HG02885 (cell line): ENCODE measurements around the gene RUNX3.

Experiments
- ATAC-seq: cut with Tn5 transposase; IDR thresholded peaks from one replicate; pipeline ENCODE4 v1.9.1; 2021; ENCODE audit warnings: mild to moderate bottlenecking; ENCODE audit not compliant: unreplicated experiment, poor library complexity

RUNX3 gene

GRCh38 chr1:24931468-24932231, 1.6 kb upstream of the RUNX3 start:
- ATAC-seq = no peak

GRCh38 chr1:24931146-24931467, 1.0 kb upstream of the RUNX3 start:
- ATAC-seq = no peak

GRCh38 chr1:24929398-24930259, 447 bp downstream of the RUNX3 start:
- ATAC-seq = peak; percentile 19

GRCh38 chr1:24928689-24929397, 1.2 kb downstream of the RUNX3 start:
- ATAC-seq = no peak

GRCh38 chr1:24927988-24928688, 1.9 kb downstream of the RUNX3 start:
- no peak for ATAC-seq

- no peak for ATAC-seq
Measured at GRCh38 chr1:24927473-24927872, 2.6 kb downstream of the RUNX3 start.

- ATAC-seq = no peak
Measured at GRCh38 chr1:24926563-24927249, 3.4 kb downstream of the RUNX3 start.

GRCh38 chr1:24925963-24926362, 4.1 kb downstream of the RUNX3 start:
- no peak for ATAC-seq

GRCh38 chr1:24925082-24925779, 4.8 kb downstream of the RUNX3 start:
- no peak for ATAC-seq

GRCh38 chr1:24923485-24924113, 6.5 kb downstream of the RUNX3 start:
- ATAC-seq = peak; percentile 35

- no peak for ATAC-seq
Measured at GRCh38 chr1:24921938-24922662, 8.0 kb downstream of the RUNX3 start.

- no peak for ATAC-seq
Measured at GRCh38 chr1:24921412-24921811, 8.7 kb downstream of the RUNX3 start.

GRCh38 chr1:24920533-24920925, 9.5 kb downstream of the RUNX3 start:
- no peak for ATAC-seq

GRCh38 chr1:24919791-24920532, 10.1 kb downstream of the RUNX3 start:
- ATAC-seq = no peak

- ATAC-seq = no peak
Measured at GRCh38 chr1:24918995-24919605, 11.0 kb downstream of the RUNX3 start.

GRCh38 chr1:24918370-24918769, 11.7 kb downstream of the RUNX3 start:
- no peak for ATAC-seq
